K562 (cell line): ENCODE results near the gene WDR91. TPM values are rescaled to one million over a fixed set of nuclear protein-coding genes. Genes with fewer than 3 reads are reported as not detected.

Experiments used
- ATAC-seq: fragments of 200-7000 bp; cut with Tn5 transposase; 3 replicates; pipeline ENCODE4 v1.9.1; 2020; ENCODE audit warnings: moderate library complexity
- BruUV-seq: library from RNA; stranded (reverse); fragments of 400-500 nt; replicated peaks from 2 replicates; lab custom pipeline; 2021; lab: Mats Ljungman, UMichigan
- CTCF ChIA-PET: fragments of 300-600 bp; formaldehyde crosslinking; extraction: SDS; loops from one replicate; lab custom pipeline; 2021; ENCODE audit warnings: low intra/inter-chr PET ratio; lab: Yijun Ruan, JAX
- POLR2A ChIA-PET: fragments of 300-600, 350-650 bp; sonication (Branson Sonifier 250); formaldehyde crosslinking; extraction: SDS; loops from one replicate; lab custom pipeline; 2021; ENCODE audit warnings: antibody characterized with exemption, inconsistent platforms; lab: Yijun Ruan, JAX
- DNase-seq, 4 experiments: peaks; one replicate each; pipeline versions ENCODE4 v3.0.0 to v3.0.0-alpha.2; 2011 to 2018; ENCODE audit warnings: low spot score in 3 of 4, mixed read lengths in 3 of 4; ENCODE audit errors: extremely low read depth in 1 of 4
- FAIRE-seq: peaks from 2 replicates; lab custom pipeline; 2011; peaks lifted over from hg19 to GRCh38; lab: Jason Lieb, UNC
- H2AFZ ChIP-seq: 2 replicates; pipeline ENCODE4 v1.6.0; 2011; ENCODE audit warnings: low read depth, low read length, control low read depth, inconsistent platforms
- H3K27ac ChIP-seq: fragments of 200-600 bp; 3 replicates; pipeline ENCODE4 v1.8.0; 2011; ENCODE audit warnings: low read depth, mild to moderate bottlenecking, control low read depth, inconsistent platforms, low read length, moderate library complexity, mixed read lengths; ENCODE audit errors: extremely low read depth
- H3K27me3 ChIP-seq, 2 experiments: fragments of 300-600 bp in 1 of 2; 2 replicates in 1 of 2; 3 replicates in 1 of 2; pipeline versions ENCODE4 v1.6.0 to v1.8.0; 2011; ENCODE audit warnings: inconsistent platforms in 2 of 2, low read length in 2 of 2, mild to moderate bottlenecking in 1 of 2, mixed read lengths in 1 of 2, moderate library complexity in 1 of 2; ENCODE audit not compliant: control insufficient read depth in 2 of 2, insufficient read depth in 2 of 2
- H3K36me3 ChIP-seq: fragments of 300-600 bp; 3 replicates; pipeline ENCODE4 v1.8.0; 2011; ENCODE audit warnings: mild to moderate bottlenecking, low read length, inconsistent platforms; ENCODE audit not compliant: control insufficient read depth, insufficient read depth
- H3K4me1 ChIP-seq, 2 experiments: fragments of 200-600 bp in 1 of 2; replicated peaks in 1 of 2; 2 replicates in 1 of 2; 3 replicates in 1 of 2; pipeline versions ENCODE4 v1.5.1 to v1.8.0; 2011; ENCODE audit warnings: inconsistent platforms in 2 of 2, low read length in 2 of 2, mild to moderate bottlenecking in 1 of 2, mixed read lengths in 1 of 2, moderate library complexity in 1 of 2; ENCODE audit not compliant: control insufficient read depth in 2 of 2, insufficient read depth in 2 of 2
- H3K4me2 ChIP-seq: 2 replicates; pipeline ENCODE4 v1.6.1; 2011; ENCODE audit warnings: low read length, control low read depth, inconsistent platforms, mixed read lengths; ENCODE audit not compliant: insufficient read depth
- H3K4me3 ChIP-seq: fragments of 200-600 bp; sonication (generic), shearing (Covaris generic); 2 replicates; pipeline ENCODE4 v1.5.1; 2016; ENCODE audit warnings: control low read depth, inconsistent platforms
- H3K79me2 ChIP-seq: fragments of 200-600 bp; 3 replicates; pipeline ENCODE4 v1.8.0; 2011; ENCODE audit warnings: low read length, inconsistent platforms; ENCODE audit not compliant: control insufficient read depth, insufficient read depth
- H3K9ac ChIP-seq, 2 experiments: 2 replicates each; pipeline versions ENCODE4 v1.6.0 to v1.6.1; 2011; ENCODE audit warnings: low read depth in 2 of 2, low read length in 2 of 2, control low read depth in 1 of 2, inconsistent platforms in 1 of 2, mild to moderate bottlenecking in 1 of 2, mixed read lengths in 1 of 2; ENCODE audit not compliant: insufficient read depth in 1 of 2
- H3K9me1 ChIP-seq: one replicate; pipeline ENCODE4 v1.6.0; 2011; ENCODE audit warnings: inconsistent platforms, mild to moderate bottlenecking, low read length, moderate library complexity; ENCODE audit not compliant: control insufficient read depth, insufficient read depth
- H3K9me3 ChIP-seq: replicated peaks from 2 replicates; pipeline ENCODE4 v1.5.1; 2011; ENCODE audit warnings: low read depth, low read length, inconsistent platforms; ENCODE audit not compliant: control insufficient read depth, insufficient read depth
- H4K20me1 ChIP-seq: replicated peaks from 2 replicates; pipeline ENCODE4 v1.6.1; 2011; ENCODE audit warnings: low read length, inconsistent platforms, mixed read lengths; ENCODE audit not compliant: control insufficient read depth, insufficient read depth
- ARHGAP35 ChIP-seq: fragments of 450-650 bp; IDR thresholded peaks from 2 replicates; pipeline ENCODE4 v1.6.1; 2018; ENCODE audit not compliant: partially characterized antibody
- ARNT ChIP-seq, 2 experiments: fragments of 450-650 bp; IDR thresholded peaks; 2 replicates each; pipeline ENCODE4 v1.6.1; 2016; ENCODE audit warnings: mild to moderate bottlenecking in 1 of 2
- CBFB ChIP-seq: sonication (generic); formaldehyde crosslinking; IDR thresholded peaks from 2 replicates; pipeline ENCODE4 v1.4.0; 2020; ENCODE audit warnings: mild to moderate bottlenecking, missing genetic modification reagents
- FUS ChIP-seq: fragments of 200-400 bp; formaldehyde crosslinking; optimal IDR thresholded peaks from 2 replicates; pipeline ENCODE3; 2017; ENCODE audit warnings: low read depth, low read length
- HDAC2 ChIP-seq: fragments of 450-650 bp; IDR thresholded peaks from 2 replicates; pipeline ENCODE4 v1.6.1; 2016; ENCODE audit warnings: mild to moderate bottlenecking
- NFIX ChIP-seq: fragments of 250-450 bp; sonication (Bioruptor Pico); IDR thresholded peaks from 2 replicates; pipeline ENCODE4 v1.4.0; 2020; ENCODE audit warnings: low read depth, mild to moderate bottlenecking, moderate library complexity
- PATZ1 ChIP-seq: fragments of 250-450 bp; sonication (Bioruptor Pico); IDR thresholded peaks from 2 replicates; pipeline ENCODE4 v1.5.0; 2020; ENCODE audit warnings: mild to moderate bottlenecking, borderline replicate concordance
- PBX2 ChIP-seq, 2 experiments: IDR thresholded peaks in 1 of 2; conservative IDR thresholded peaks in 1 of 2; 2 replicates each; pipeline ENCODE4 v1.6.1; 2016; ENCODE audit warnings: low read depth in 2 of 2, mild to moderate bottlenecking in 1 of 2, missing compliant biosample characterization in 1 of 2, missing genetic modification characterization in 1 of 2, moderate library complexity in 1 of 2
- RB1 ChIP-seq: fragments of 450-650 bp; IDR thresholded peaks from 2 replicates; pipeline ENCODE4 v1.6.1; 2017; ENCODE audit warnings: low read depth, mild to moderate bottlenecking
- SPI1 ChIP-seq: IDR thresholded peaks from 2 replicates; pipeline ENCODE4 v1.6.1; 2011; ENCODE audit warnings: low read depth, low read length, control low read depth, borderline replicate concordance
- SUPT5H ChIP-seq: fragments of 450-650 bp; IDR thresholded peaks from 2 replicates; pipeline ENCODE4 v1.6.1; 2016
- ZNF778 ChIP-seq: fragments of 450-650 bp; formaldehyde crosslinking; IDR thresholded peaks from 2 replicates; pipeline ENCODE4 v1.4.0; 2020; ENCODE audit warnings: mild to moderate bottlenecking, moderate library complexity
- WGBS: fragments of 100-300 bp; shearing (Covaris generic); methylation state at CpG from one replicate; pipeline ENCODE4 v1.1.6; 2016; ENCODE audit warnings: low coverage, mixed read lengths; ENCODE audit not compliant: insufficient coverage; ENCODE audit errors: missing lambda C conversion rate; 5-methylcytosine and 5-hydroxymethylcytosine counted together
- in situ Hi-C: fragments of 300-500 bp; cut with MboI; formaldehyde crosslinking; loops from 4 replicates; pipeline ENCODE4 v1.15.0; 2018; ENCODE audit warnings: inconsistent platforms, mixed read lengths
- intact Hi-C: fragments of 100-400 bp; cut with micrococcal nuclease; formaldehyde crosslinking; loops from 2 replicates; pipeline ENCODE4 v1.14.2; 2022
- polyA plus RNA-seq, 8 experiments: library from polyadenylated mRNA; depleted of rRNA in 4 of 8; stranded (reverse) in 5 of 8; unstranded in 3 of 8; fragments of >200 nt; fragmentation: Nextera tagmentation in 2 of 8; fragmentation: Illumina TruSeq in 1 of 8; extraction: Ambion mirVana in 2 of 8; extraction: Trizol in 1 of 8; gene quantifications; 2 replicates each; pipeline versions ENCODE4 v1.2.1 to v1.2.3, GENCODE V29; 2011 to 2014; ENCODE audit warnings: inconsistent platforms in 1 of 8, missing spikeins in 1 of 8
- total RNA-seq, 7 experiments: library from RNA; depleted of rRNA in 6 of 7; stranded (reverse); fragments of >200 nt in 6 of 7; fragmentation: Illumina TruSeq in 2 of 7; extraction: Trizol in 2 of 7; gene quantifications; 2 replicates each; pipeline versions ENCODE4 v1.2.1 to v1.2.3, GENCODE V29; 2011 to 2021; ENCODE audit warnings: low replicate concordance in 1 of 7

Gene WDR91
- total and polyA plus RNA-seq, 9 of the 15 experiments (the other 6 are each of a cell fraction or from before 2014, with no cell fraction given), result 1.9 to 18.2 (median 9.8) TPM

DNA sequence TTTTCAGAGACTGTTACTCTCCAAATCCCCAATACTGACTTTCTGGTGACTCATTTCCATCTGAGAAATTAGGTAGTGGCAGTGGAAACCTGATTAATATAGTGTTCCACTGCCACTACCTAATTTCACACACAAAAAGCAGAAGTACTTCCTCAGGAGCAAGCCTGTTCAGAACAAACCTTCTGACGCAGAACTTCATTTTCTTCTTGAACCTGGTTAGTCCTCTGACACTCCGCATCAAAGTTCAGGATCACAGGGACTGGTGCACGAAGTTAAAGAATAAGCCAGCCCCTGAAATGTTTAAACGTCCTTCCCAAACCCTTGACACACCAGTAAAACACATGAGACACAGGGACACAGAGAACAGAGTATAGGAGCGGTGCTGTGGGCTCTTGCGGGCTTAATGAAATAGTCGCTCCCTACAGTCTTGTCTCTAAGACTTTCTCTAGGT is 4.4 kb downstream of the WDR91 start:
- FAIRE-seq (peak; percentile 37), DNase-seq (no peak), ATAC-seq (no peak)
- TF ChIP-seq ZNF778 (CRISPR knock-in tag), result no peak
- TF ChIP-seq SPI1, result 0 out of 2 replicates have a peak, but pooled peaks have one; percentile 21
- TF ChIP-seq NFIX (CRISPR knock-in tag), result no peak
- BruUV-seq, result no TSS peak
- WGBS, result 67% methylated on average over 7 of the region's 7 CpGs
- ChIA-PET CTCF (no interaction called here), POLR2A (interaction anchor here (0.6 to 3.6 kb wide), 3 partner anchors 10 to 294 kb away, joined by 3 to 20 read pairs (median 3); no protein-coding TSS in a partner anchor)
- H3K36me3 ChIP-seq, result peaks cover 20% of the 10 kb centered on the region; the same call in 2 of the 3 replicates
- H3K27me3 ChIP-seq, result no peaks in the 10 kb centered on the region; a peak in 1 of 5 replicates
- no peak overlapping the region for H3K4me3 ChIP-seq
- in situ Hi-C loops, result no loop called here
- H2AFZ ChIP-seq, result no peak overlapping the region
- no peaks in the 10 kb centered on the region for H4K20me1 ChIP-seq
- no peaks in the 10 kb centered on the region for H3K9me1 ChIP-seq
- no peaks in the 10 kb centered on the region for H3K9me3 ChIP-seq
- H3K27ac ChIP-seq, result no peak overlapping the region
- peaks cover 16 to 25% of the 10 kb centered on the region in 2 experiments for H3K4me1 ChIP-seq
- intact Hi-C loops, result no loop called here
- no peaks in the 10 kb centered on the region for H3K79me2 ChIP-seq
- H3K4me2 ChIP-seq, result no peak overlapping the region
- no peak overlapping the region; a peak in 1 of 4 replicates for H3K9ac ChIP-seq

- Histone ChIP-seq H3K27me3 (no peaks in the 10 kb centered on the region), H3K4me3 (no peak overlapping the region), H3K9me3 (no peaks in the 10 kb centered on the region), H3K4me2 (no peak overlapping the region), H3K79me2 (no peaks in the 10 kb centered on the region), H3K4me1 (peaks cover 9 to 23% of the 10 kb centered on the region in 2 experiments), H2AFZ (no peak overlapping the region), H3K27ac (no peak overlapping the region), H3K9me1 (no peaks in the 10 kb centered on the region), H3K36me3 (peaks cover 25% of the 10 kb centered on the region; the same call in 2 of the 3 replicates), H3K9ac (no peak overlapping the region), H4K20me1 (no peaks in the 10 kb centered on the region)
- ATAC-seq, result no peak
- in situ Hi-C loops, result no loop called here
- WGBS, result 82% methylated on average over 8 of the region's 8 CpGs
- intact Hi-C loops, result no loop called here
- ChIA-PET POLR2A (interaction anchor here (1.3 to 3.6 kb wide), 3 partner anchors 9 to 42 kb away, joined by 3 to 20 read pairs (median 6); no protein-coding TSS in a partner anchor), CTCF (no interaction called here)
- FAIRE-seq, result no peak
- DNase-seq, result no peak
- no TSS peak for BruUV-seq
- TF ChIP-seq RB1, result no peak
- TF ChIP-seq PBX2 (CRISPR knock-in tag; IDR thresholded peaks at IDR 0.05; ENCODE audit: low read depth), result no peak
- TF ChIP-seq PBX2 (tag; conservative IDR thresholded peaks at IDR 0.05; ENCODE audit: low read depth), result no peak
- TF ChIP-seq PATZ1, result no peak
- no peak for TF ChIP-seq SUPT5H
- TF ChIP-seq ARHGAP35, result no peak
- no peak for TF ChIP-seq CBFB (CRISPR knock-in tag)
- TF ChIP-seq ARNT (IDR thresholded peaks at IDR 0.05), result no peak
- TF ChIP-seq HDAC2, result no peak
- no peak for TF ChIP-seq FUS
Observed at GRCh38 chr7:135205850-135206249, 5.5 kb downstream of the WDR91 start.
